Endothelial cell of umbilical vein (primary cell): ENCODE results near the gene SPRED2. TPM values are rescaled to one million over a fixed set of nuclear protein-coding genes. Genes with fewer than 3 reads are reported as not detected.

ENCODE experiments used
- BruUV-seq: library from RNA; stranded (reverse); fragments of 400-500 nt; replicated peaks from 2 replicates; lab custom pipeline; 2021; lab: Mats Ljungman, UMichigan
- CTCF ChIA-PET: fragments of 300-600, 350-600 bp; sonication (Branson Sonifier 250); formaldehyde crosslinking; loops from one replicate; lab custom pipeline; 2021; ENCODE audit warnings: antibody characterized with exemption, inconsistent platforms; lab: Charles Lee
- POLR2A ChIA-PET: fragments of 300-600, 350-600 bp; sonication (Branson Sonifier 250); formaldehyde crosslinking; loops from one replicate; lab custom pipeline; 2021; ENCODE audit warnings: antibody characterized with exemption, inconsistent platforms; lab: Charles Lee
- DNase-seq: peaks from one replicate; pipeline ENCODE4 v3.0.0-alpha.2; 2011; ENCODE audit warnings: low read depth, low spot score
- FAIRE-seq: peaks from 2 replicates; lab custom pipeline; 2011; peaks lifted over from hg19 to GRCh38; lab: Jason Lieb, UNC
- H2AFZ ChIP-seq: 2 replicates; pipeline ENCODE4 v1.6.0; 2012; ENCODE audit warnings: low read depth, low read length, control low read depth, inconsistent platforms
- H3K27ac ChIP-seq: 2 replicates; pipeline ENCODE4 v1.5.1; 2011; ENCODE audit warnings: low read depth, mild to moderate bottlenecking, control low read depth, low read length, moderate library complexity; ENCODE audit not compliant: insufficient read depth
- H3K27me3 ChIP-seq, 2 experiments: 2 replicates each; pipeline versions ENCODE4 v1.6.0 to v1.6.1; 2011; ENCODE audit warnings: low read length in 2 of 2, mixed read lengths in 1 of 2; ENCODE audit not compliant: control insufficient read depth in 2 of 2, insufficient read depth in 2 of 2
- H3K36me3 ChIP-seq, 2 experiments: 2 replicates in 1 of 2; 3 replicates in 1 of 2; pipeline ENCODE4 v1.5.1; 2011; ENCODE audit warnings: low read length in 2 of 2, mild to moderate bottlenecking in 1 of 2, moderate library complexity in 1 of 2; ENCODE audit not compliant: control insufficient read depth in 2 of 2, insufficient read depth in 2 of 2; ENCODE audit errors: extremely low read depth in 1 of 2
- H3K4me1 ChIP-seq: 3 replicates; pipeline ENCODE4 v1.5.1; 2011; ENCODE audit warnings: mild to moderate bottlenecking, low read length; ENCODE audit not compliant: control insufficient read depth, insufficient read depth; ENCODE audit errors: extremely low read depth
- H3K4me2 ChIP-seq: 2 replicates; pipeline ENCODE4 v1.6.1; 2011; ENCODE audit warnings: low read length, control low read depth, mixed read lengths; ENCODE audit not compliant: insufficient read depth
- H3K4me3 ChIP-seq, 3 experiments: fragments of 200-600 bp in 1 of 3; sonication (generic), shearing (Covaris generic) in 1 of 3; replicated peaks in 1 of 3; 2 replicates each; pipeline ENCODE4 v1.5.1; 2011 to 2016; ENCODE audit warnings: control low read depth in 3 of 3, low read length in 3 of 3, mild to moderate bottlenecking in 2 of 3, inconsistent platforms in 1 of 3, low read depth in 1 of 3, moderate library complexity in 1 of 3; ENCODE audit not compliant: insufficient read depth in 1 of 3
- H3K79me2 ChIP-seq: 2 replicates; pipeline ENCODE4 v1.6.0; 2012; ENCODE audit warnings: low read length, inconsistent platforms; ENCODE audit not compliant: control insufficient read depth, insufficient read depth
- H3K9ac ChIP-seq: replicated peaks from 2 replicates; pipeline ENCODE3; 2011; ENCODE audit warnings: low read length, control low read depth; ENCODE audit not compliant: insufficient read depth; ENCODE audit errors: extremely low read depth
- H3K9me1 ChIP-seq: replicated peaks from 3 replicates; pipeline ENCODE4 v1.6.0; 2011; ENCODE audit warnings: mild to moderate bottlenecking, low read length; ENCODE audit not compliant: control insufficient read depth, insufficient read depth; ENCODE audit errors: extremely low read depth
- H3K9me3 ChIP-seq: replicated peaks from 2 replicates; pipeline ENCODE4 v1.5.1; 2012; ENCODE audit warnings: low read length, inconsistent platforms; ENCODE audit not compliant: control insufficient read depth, insufficient read depth
- H4K20me1 ChIP-seq: replicated peaks from 2 replicates; pipeline ENCODE3; 2011; ENCODE audit warnings: mild to moderate bottlenecking, low read length; ENCODE audit not compliant: control insufficient read depth, insufficient read depth; ENCODE audit errors: extremely low read depth
- EZH2 ChIP-seq: IDR thresholded peaks from 2 replicates; pipeline ENCODE4 v1.6.1; 2012; ENCODE audit warnings: borderline replicate concordance, low read depth, mild to moderate bottlenecking, moderate library complexity, low read length, inconsistent platforms; ENCODE audit not compliant: severe bottlenecking
- FOS ChIP-seq: IDR thresholded peaks from 2 replicates; pipeline ENCODE4 v1.6.1; 2011; ENCODE audit warnings: mild to moderate bottlenecking, low read length, moderate library complexity, borderline replicate concordance; ENCODE audit not compliant: insufficient read depth
- GATA2 ChIP-seq: IDR thresholded peaks from 2 replicates; pipeline ENCODE4 v1.7.0; 2011; ENCODE audit warnings: low read depth, mild to moderate bottlenecking, moderate library complexity, mixed read lengths, low read length; ENCODE audit not compliant: insufficient read length, insufficient read depth
- JUN ChIP-seq: IDR thresholded peaks from 2 replicates; pipeline ENCODE4 v1.6.1; 2011; ENCODE audit warnings: borderline replicate concordance, low read depth; ENCODE audit not compliant: insufficient read length, insufficient read depth
- MAX ChIP-seq: IDR thresholded peaks from 2 replicates; pipeline ENCODE4 v1.6.1; 2011; ENCODE audit not compliant: insufficient read depth, insufficient read length
- MYC ChIP-seq: IDR thresholded peaks from one replicate; pipeline ENCODE4 v1.6.1; 2011; ENCODE audit warnings: mild to moderate bottlenecking, low read depth, low read length
- POLR2A ChIP-seq: IDR thresholded peaks from 2 replicates; pipeline ENCODE4 v1.6.1; 2012; ENCODE audit warnings: low read depth, mild to moderate bottlenecking, control low read depth, low read length
- POLR2AphosphoS5 ChIP-seq: IDR thresholded peaks from 2 replicates; pipeline ENCODE4 v1.6.1; 2012; ENCODE audit warnings: low read depth, mild to moderate bottlenecking, control low read depth, low read length, moderate library complexity; ENCODE audit not compliant: insufficient read depth
- dilution Hi-C: fragments of 300-500 bp; cut with MboI; formaldehyde crosslinking; loops from one replicate; pipeline ENCODE4 v1.15.0; 2019; ENCODE audit warnings: low sequenced_read_pairs; ENCODE audit not compliant: extremely low pct_ligation_motif_present
- intact Hi-C: fragments of 100-400 bp; cut with micrococcal nuclease; formaldehyde crosslinking; loops from one replicate; pipeline ENCODE4 v1.10.0; 2022
- polyA plus RNA-seq, 4 experiments: library from polyadenylated mRNA; depleted of rRNA in 3 of 4; stranded (reverse) in 3 of 4; unstranded in 1 of 4; fragments of >200 nt; gene quantifications; 2 replicates each; pipeline versions ENCODE4 v1.2.1 to v1.2.3, GENCODE V29; 2011 to 2012; ENCODE audit warnings: missing spikeins in 1 of 4
- total RNA-seq: library from RNA; stranded (reverse); gene quantifications from 2 replicates; pipeline ENCODE4 v1.2.3, GENCODE V29; 2021
- TF ChIP-seq, protein P1 (sequence below), 2 donors: IDR thresholded peaks; 1 replicate in 1 of 2; 2 replicates in 1 of 2; pipeline ENCODE4 v1.5.1; 2011; ENCODE audit warnings: low read length in 2 of 2, mild to moderate bottlenecking in 2 of 2, moderate library complexity in 2 of 2, control low read depth in 1 of 2, inconsistent platforms in 1 of 2, low read depth in 1 of 2; ENCODE audit not compliant: insufficient read depth in 1 of 2; ENCODE audit errors: extremely low read depth in 1 of 2

SPRED2 gene
- total and polyA plus RNA-seq, 2 donors (not counting 3 experiments of a cell fraction or from before 2014, with no cell fraction given) = 3.6 to 9.6 TPM

DNA sequence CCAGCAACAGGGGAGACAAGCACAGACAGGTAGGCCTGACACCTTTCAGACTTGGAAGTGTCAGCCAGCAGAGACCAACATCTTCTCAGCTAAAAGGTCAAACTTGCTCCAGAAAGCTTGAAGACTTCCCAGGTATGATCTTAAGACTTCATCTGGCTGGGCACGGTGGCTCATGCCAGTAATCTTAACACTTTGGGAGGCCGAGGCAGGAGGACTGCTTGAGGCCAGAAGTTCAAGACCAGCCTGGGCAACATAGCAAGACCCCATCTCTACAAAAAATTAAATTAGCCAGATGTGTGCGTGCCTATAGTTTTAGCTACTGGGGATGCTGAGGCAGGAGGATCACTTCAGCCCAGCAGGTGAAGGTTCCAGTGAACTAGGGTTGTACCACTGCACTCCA is 39.0 kb upstream of the SPRED2 start:
- no peaks in the 10 kb centered on the region for H3K9me1 ChIP-seq
- ChIA-PET POLR2A (no interaction called here), CTCF (no interaction called here)
- no peak overlapping the region for H3K4me3 ChIP-seq
- peaks cover 4 to 5% of the 10 kb centered on the region in 2 experiments for H3K27me3 ChIP-seq
- no peaks in the 10 kb centered on the region for H3K79me2 ChIP-seq
- no peaks in the 10 kb centered on the region for H3K9me3 ChIP-seq
- H3K36me3 ChIP-seq = no peaks in the 10 kb centered on the region
- FAIRE-seq (no peak), DNase-seq (no peak)
- no peak overlapping the region for H3K9ac ChIP-seq
- H3K4me2 ChIP-seq = no peak overlapping the region
- no peak for TF ChIP-seq GATA2
- no peak for TF ChIP-seq MAX
- TF ChIP-seq MYC = no peak
- no peak for TF ChIP-seq POLR2AphosphoS5
- TF ChIP-seq FOS = no peak
- TF ChIP-seq POLR2A = no peak
- H2AFZ ChIP-seq = no peak overlapping the region
- no peaks in the 10 kb centered on the region for H4K20me1 ChIP-seq
- no TSS peak for BruUV-seq
- dilution Hi-C loops (no loop called here), intact Hi-C loops (no loop called here)
- no peak overlapping the region for H3K27ac ChIP-seq
- H3K4me1 ChIP-seq = no peaks in the 10 kb centered on the region

DNA sequence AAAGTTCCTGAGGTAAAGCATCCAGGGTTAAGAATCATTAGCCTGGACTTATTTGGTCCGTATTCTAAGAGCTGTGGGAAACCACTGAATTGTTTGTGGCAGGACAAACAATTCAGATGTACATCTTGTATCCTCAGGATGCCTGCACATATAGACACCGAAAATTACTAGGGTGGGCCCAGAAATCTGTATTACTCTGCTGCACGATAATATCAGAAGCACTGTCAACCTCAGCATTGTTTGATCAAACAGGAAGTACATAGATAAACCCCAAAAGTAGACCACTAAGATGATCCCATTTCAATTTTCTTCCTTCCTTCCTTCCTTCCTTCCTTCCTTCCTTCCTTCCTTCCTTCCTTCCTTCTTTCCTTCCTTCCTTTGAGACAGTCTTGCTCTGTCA is 34.2 kb upstream of the SPRED2 start:
- peaks cover 3 to 5% of the 10 kb centered on the region in 2 experiments for H3K27me3 ChIP-seq
- DNase-seq = no peak
- no peaks in the 10 kb centered on the region for H4K20me1 ChIP-seq
- BruUV-seq = no TSS peak
- intact Hi-C loops (no loop called here), dilution Hi-C loops (no loop called here)
- no peaks in the 10 kb centered on the region for H3K36me3 ChIP-seq
- no peak overlapping the region for H3K4me2 ChIP-seq
- FAIRE-seq = no peak
- H3K9ac ChIP-seq = no peak overlapping the region
- no peaks in the 10 kb centered on the region for H3K79me2 ChIP-seq
- CTCF ChIA-PET = no interaction called here
- no peaks in the 10 kb centered on the region for H3K9me1 ChIP-seq
- H3K4me3 ChIP-seq = no peak overlapping the region
- TF ChIP-seq GATA2 (no peak), POLR2A (no peak), POLR2AphosphoS5 (no peak), EZH2 (no peak), MAX (no peak), MYC (no peak), JUN (no peak), FOS (no peak)
- TF ChIP-seq, protein P1, sequence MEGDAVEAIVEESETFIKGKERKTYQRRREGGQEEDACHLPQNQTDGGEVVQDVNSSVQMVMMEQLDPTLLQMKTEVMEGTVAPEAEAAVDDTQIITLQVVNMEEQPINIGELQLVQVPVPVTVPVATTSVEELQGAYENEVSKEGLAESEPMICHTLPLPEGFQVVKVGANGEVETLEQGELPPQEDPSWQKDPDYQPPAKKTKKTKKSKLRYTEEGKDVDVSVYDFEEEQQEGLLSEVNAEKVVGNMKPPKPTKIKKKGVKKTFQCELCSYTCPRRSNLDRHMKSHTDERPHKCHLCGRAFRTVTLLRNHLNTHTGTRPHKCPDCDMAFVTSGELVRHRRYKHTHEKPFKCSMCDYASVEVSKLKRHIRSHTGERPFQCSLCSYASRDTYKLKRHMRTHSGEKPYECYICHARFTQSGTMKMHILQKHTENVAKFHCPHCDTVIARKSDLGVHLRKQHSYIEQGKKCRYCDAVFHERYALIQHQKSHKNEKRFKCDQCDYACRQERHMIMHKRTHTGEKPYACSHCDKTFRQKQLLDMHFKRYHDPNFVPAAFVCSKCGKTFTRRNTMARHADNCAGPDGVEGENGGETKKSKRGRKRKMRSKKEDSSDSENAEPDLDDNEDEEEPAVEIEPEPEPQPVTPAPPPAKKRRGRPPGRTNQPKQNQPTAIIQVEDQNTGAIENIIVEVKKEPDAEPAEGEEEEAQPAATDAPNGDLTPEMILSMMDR (IDR thresholded peaks at IDR 0.05; ENCODE audit: extremely low read depth in 1 of 2, insufficient read depth in 1 of 2, low read depth in 1 of 2, low read length in 2 of 2) = no peak
- POLR2A ChIA-PET = no interaction called here
- H3K27ac ChIP-seq = no peak overlapping the region
- no peaks in the 10 kb centered on the region for H3K9me3 ChIP-seq
- no peaks in the 10 kb centered on the region for H3K4me1 ChIP-seq
- H2AFZ ChIP-seq = no peak overlapping the region
